Left ventricle myocardium inferior (tissue), 1 donor: ENCODE data around the gene GOLGA7B. TPM values are rescaled to one million over a fixed set of nuclear protein-coding genes. Genes with fewer than 3 reads are reported as not detected.

Source experiments
- DNase-seq: peaks from one replicate; pipeline ENCODE4 v3.0.0-alpha.2; 2020
- H3K27ac ChIP-seq: fragments of 200-600 bp; replicated peaks from 2 replicates; pipeline ENCODE4 v1.8.0; 2021
- H3K27me3 ChIP-seq: fragments of 200-600 bp; 2 replicates; pipeline ENCODE4 v1.8.0; 2021; ENCODE audit warnings: low read depth
- H3K36me3 ChIP-seq: fragments of 200-600 bp; 2 replicates; pipeline ENCODE4 v1.8.0; 2021
- H3K4me1 ChIP-seq: fragments of 200-600 bp; 2 replicates; pipeline ENCODE4 v1.8.0; 2021
- H3K4me3 ChIP-seq: fragments of 200-600 bp; 2 replicates; pipeline ENCODE4 v1.8.0; 2021; ENCODE audit warnings: mild to moderate bottlenecking, moderate library complexity
- H3K9me3 ChIP-seq: fragments of 200-600 bp; replicated peaks from 2 replicates; pipeline ENCODE4 v1.8.0; 2021
- CTCF ChIP-seq: fragments of 200-600 bp; IDR thresholded peaks from 2 replicates; pipeline ENCODE4 v1.8.0; 2021; ENCODE audit warnings: antibody characterized with exemption, mild to moderate bottlenecking, borderline replicate concordance
- intact Hi-C: fragments of 100-400 bp; cut with micrococcal nuclease; formaldehyde crosslinking; loops from one replicate; pipeline ENCODE4 v1.11.0; 2022
- total RNA-seq: library from RNA; stranded (reverse); fragmentation: NEBNext Ultra II Directional; extraction: Animal tissue kit (Norgen Biotek cat#: 25700); gene quantifications from one replicate; pipeline ENCODE4 v1.2.1, GENCODE V29; 2021
- donor health status: DM: no; HTN: yes; CAD: no; lungs with severe emphysema.

GOLGA7B gene
- total RNA-seq, 1 donor from 2014 or later = 0.60 TPM

GRCh38 chr10:97920865-97921264 lies 71.2 kb downstream of the GOLGA7B start:
- Histone ChIP-seq H3K27ac (no peak overlapping the region), H3K27me3 (peaks cover 45% of the 10 kb centered on the region), H3K36me3 (no peaks in the 10 kb centered on the region), H3K4me3 (no peak overlapping the region), H3K4me1 (peaks cover 37% of the 10 kb centered on the region), H3K9me3 (no peaks in the 10 kb centered on the region)
- no peak for DNase-seq
- intact Hi-C loops = no loop called here
- TF ChIP-seq CTCF = no peak

Other genes starting within 250 kb of the GOLGA7B start
- 13.9 TPM for gene MORN4, start 216.3 kb upstream of the GOLGA7B start, total RNA-seq
- gene PI4K2A, start 209.2 kb upstream of the GOLGA7B start, total RNA-seq = 12.4 TPM
- gene AVPI1, start 162.6 kb upstream of the GOLGA7B start, total RNA-seq = 6.7 TPM
- 6.4 TPM for gene MARVELD1, start 136.1 kb upstream of the GOLGA7B start, total RNA-seq
- gene ZFYVE27, start 112.7 kb upstream of the GOLGA7B start, total RNA-seq = 13.2 TPM
- 8.7 TPM for gene SFRP5, start 77.8 kb upstream of the GOLGA7B start, total RNA-seq
- gene CRTAC1, start 180.8 kb downstream of the GOLGA7B start, total RNA-seq = 2.3 TPM